ENCODE results near the gene SOX6.
"Not testable (repeated sequence)": the region's sequence is repeated elsewhere in the genome, so short reads cannot be mapped to it uniquely, and the experiment has no call there.

SOX6 gene

GRCh38 chr11:16029151-16029550 is 327.2 kb downstream of the SOX6 start:
- DNase-seq = not testable (repeated sequence)

GRCh38 chr11:16028419-16028818 is 327.9 kb downstream of the SOX6 start:
- DNase-seq = no peak

GRCh38 chr11:16027621-16028020 is 328.7 kb downstream of the SOX6 start:
- no peak for DNase-seq

GRCh38 chr11:16026849-16027248 is 329.5 kb downstream of the SOX6 start:
- DNase-seq = no peak

- no peak for DNase-seq
Measured at GRCh38 chr11:16018931-16019330, 337.4 kb downstream of the SOX6 start.

GRCh38 chr11:16016468-16016829 is 339.9 kb downstream of the SOX6 start:
- no peak for DNase-seq

- DNase-seq = no peak
Measured at GRCh38 chr11:16015741-16016467, 340.4 kb downstream of the SOX6 start.

GRCh38 chr11:16013649-16014275 is 342.6 kb downstream of the SOX6 start:
- DNase-seq = no peak

- DNase-seq = no peak
Measured at GRCh38 chr11:16013242-16013641, 343.1 kb downstream of the SOX6 start.

- no peak for DNase-seq
Measured at GRCh38 chr11:16012125-16012751, 344.1 kb downstream of the SOX6 start.

- DNase-seq = no peak
Measured at GRCh38 chr11:16011396-16011795, 344.9 kb downstream of the SOX6 start.

- DNase-seq = no peak
Measured at GRCh38 chr11:16009021-16009420, 347.3 kb downstream of the SOX6 start.

- DNase-seq = no peak
Measured at GRCh38 chr11:16007514-16007913, 348.8 kb downstream of the SOX6 start.

GRCh38 chr11:16002942-16003341 is 353.4 kb downstream of the SOX6 start:
- no peak for DNase-seq

- DNase-seq = no peak
Measured at GRCh38 chr11:16001899-16002426, 354.4 kb downstream of the SOX6 start.

GRCh38 chr11:16001044-16001568 is 355.2 kb downstream of the SOX6 start:
- no peak for DNase-seq

GRCh38 chr11:16000065-16000464 is 356.3 kb downstream of the SOX6 start:
- DNase-seq = no peak

GRCh38 chr11:15993345-15993744 is 363.0 kb downstream of the SOX6 start:
- DNase-seq = no peak

- DNase-seq = no peak
Measured at GRCh38 chr11:15991215-15991614, 365.1 kb downstream of the SOX6 start.

- DNase-seq = no peak
Measured at GRCh38 chr11:15989685-15990084, 366.7 kb downstream of the SOX6 start.

GRCh38 chr11:15988693-15989231 is 367.6 kb downstream of the SOX6 start:
- no peak for DNase-seq

- no peak for DNase-seq
Measured at GRCh38 chr11:15988016-15988550, 368.3 kb downstream of the SOX6 start.

- no peak for DNase-seq
Measured at GRCh38 chr11:15987046-15987445, 369.3 kb downstream of the SOX6 start.

Data from right forelimb (tissue), 1 donor.